ENCODE results near the gene KRT39. TPM values are rescaled to one million over a fixed set of nuclear protein-coding genes. Genes with fewer than 3 reads are reported as not detected.

Gene KRT39
- total RNA-seq, 1 experiment from 2014 or later: not detected

DNA sequence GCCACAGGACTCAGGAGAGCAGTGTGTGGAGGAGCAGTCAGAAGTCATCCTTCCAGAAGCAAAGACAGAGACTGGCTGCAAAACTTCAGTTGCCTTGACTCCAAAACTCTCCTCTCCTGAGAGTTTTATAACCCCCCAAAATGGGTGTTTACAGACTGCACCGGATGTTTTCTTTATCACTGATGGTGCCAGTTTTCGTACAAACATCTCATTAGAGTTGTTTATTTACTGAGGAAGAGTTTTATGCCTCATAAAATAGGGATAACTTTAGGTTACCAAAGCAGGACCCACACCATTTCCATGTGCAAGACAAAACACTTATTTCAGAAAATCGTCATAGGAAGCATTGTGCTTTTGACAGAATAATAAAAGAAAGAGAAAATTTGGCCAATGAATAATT lies 17.5 kb upstream of the KRT39 start, which contains the start of gene KRT40:
Gene KRT40, minus strand, starts transcription at position 101 of the 400 bp plus-strand sequence. Its CDS starts 53 bp downstream, at position 48.
- DNase-seq (ENCODE audit: low spot score): no peak
- in situ Hi-C loops (cut with HindIII; ENCODE audit: low sequenced_read_pairs): no loop called here

DNA sequence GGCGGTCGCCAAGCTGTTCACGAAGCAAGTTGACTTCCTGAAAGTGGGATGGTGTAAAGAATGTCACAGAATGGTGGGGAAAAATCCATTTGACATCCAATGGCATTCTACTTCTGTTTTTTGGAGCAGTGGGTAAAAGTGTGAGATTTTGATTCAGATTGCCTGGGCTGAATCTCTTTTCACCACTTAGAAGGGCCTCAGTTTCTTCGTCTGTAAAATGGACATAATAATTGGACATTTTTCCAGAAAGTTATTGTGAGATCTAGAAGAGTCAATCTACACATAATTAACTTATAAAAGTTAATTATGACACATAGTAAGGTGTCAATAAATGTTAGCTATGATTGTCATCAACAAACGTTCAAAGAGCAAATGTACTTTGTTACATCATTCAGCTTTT lies 14.4 kb upstream of the KRT39 start:
- DNase-seq (ENCODE audit: low spot score): no peak
- in situ Hi-C loops (cut with HindIII; ENCODE audit: low sequenced_read_pairs): no loop called here

DNA sequence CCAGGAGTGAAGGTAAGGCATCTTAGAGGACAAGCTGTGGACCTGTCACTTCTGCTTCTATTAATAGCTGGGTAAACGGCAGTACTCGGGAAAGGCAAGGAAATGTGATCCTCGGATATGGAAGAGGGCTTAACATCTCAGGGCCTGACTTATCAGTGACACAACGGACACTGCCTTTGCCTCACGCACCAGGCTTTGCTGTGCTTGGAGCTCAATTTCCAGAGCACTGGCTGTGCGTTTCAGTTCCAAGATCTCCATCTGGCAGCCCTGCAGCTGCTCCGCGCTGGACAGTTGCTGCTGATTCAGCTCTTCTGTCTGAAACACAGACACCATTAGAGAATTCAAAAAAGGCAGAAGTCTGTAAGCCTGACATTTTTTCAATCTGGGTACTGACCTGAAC lies 13.8 kb upstream of the KRT39 start:
- in situ Hi-C loops (cut with HindIII; ENCODE audit: low sequenced_read_pairs): no loop called here
- peak; percentile 40 for DNase-seq (ENCODE audit: low spot score)

DNA sequence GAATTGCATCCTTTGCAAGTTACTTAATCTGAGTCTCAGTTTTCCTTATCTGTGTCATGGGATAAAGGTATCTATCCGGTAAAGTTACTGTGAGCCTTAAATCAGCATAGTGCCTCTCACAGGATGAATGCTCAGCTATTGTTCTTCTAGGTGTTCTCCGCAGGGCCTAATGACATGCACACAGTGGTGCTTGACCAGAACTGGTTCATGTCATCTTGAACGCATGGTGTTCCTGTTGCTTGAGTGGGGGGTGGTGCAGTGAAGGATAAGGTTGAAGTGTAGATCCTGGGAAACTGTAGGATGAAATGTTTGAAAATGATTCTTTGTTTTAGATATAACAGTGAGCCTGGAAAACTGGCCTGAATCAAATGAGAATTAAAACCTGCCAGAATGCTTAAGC lies 13.4 kb upstream of the KRT39 start:
- in situ Hi-C loops (cut with HindIII; ENCODE audit: low sequenced_read_pairs): no loop called here
- no peak for DNase-seq (ENCODE audit: low spot score)

DNA sequence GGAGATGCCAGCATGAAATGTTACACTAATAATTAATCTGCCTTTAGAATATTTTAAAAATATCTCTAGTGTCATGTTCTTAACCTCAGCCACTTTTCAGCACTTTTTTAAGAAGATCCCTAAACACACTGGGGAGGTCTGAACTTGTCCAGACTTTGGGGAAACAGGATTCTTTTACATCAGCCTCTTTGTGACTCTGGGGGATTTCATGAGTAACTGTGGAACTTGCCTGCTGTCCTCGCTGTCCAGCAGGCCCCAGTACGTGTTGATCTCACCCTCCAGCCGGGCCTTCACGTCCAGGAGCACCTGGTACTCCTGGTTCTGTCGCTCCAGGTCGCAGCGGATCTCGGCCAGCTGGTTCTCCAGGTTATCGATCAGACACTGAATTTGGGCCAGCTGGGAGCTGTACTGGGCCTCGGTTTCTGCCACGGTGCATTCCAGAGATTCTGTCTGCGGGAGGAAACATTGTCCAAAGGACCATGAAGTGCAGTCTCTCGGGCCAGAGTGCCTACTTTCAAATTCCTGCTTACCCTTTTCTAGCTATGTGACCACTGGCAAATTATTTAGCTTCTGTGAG lies 11.9 kb upstream of the KRT39 start:
- in situ Hi-C loops (cut with HindIII; ENCODE audit: low sequenced_read_pairs): no loop called here
- DNase-seq (ENCODE audit: low spot score): no peak

DNA sequence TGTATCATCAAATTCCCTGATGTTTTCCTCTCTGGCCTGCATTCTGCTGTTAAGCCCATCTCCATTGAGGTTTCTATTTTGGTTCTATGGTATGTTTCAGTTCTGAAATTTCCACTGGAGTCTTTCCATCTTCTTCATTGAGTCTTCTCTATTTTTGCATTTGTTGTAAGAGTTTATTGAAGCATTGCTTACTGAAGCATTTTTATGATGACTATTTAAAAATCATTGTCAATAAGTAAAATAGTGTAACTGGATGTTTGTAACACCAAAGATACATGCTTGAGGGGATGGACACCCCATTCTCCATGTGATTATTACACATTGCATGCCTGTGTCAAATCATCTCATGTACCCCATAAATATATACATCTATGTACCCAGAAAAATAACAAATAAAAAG lies 8.8 kb upstream of the KRT39 start:
- no peak for DNase-seq (ENCODE audit: low spot score)
- in situ Hi-C loops (cut with HindIII; ENCODE audit: low sequenced_read_pairs): no loop called here

DNA sequence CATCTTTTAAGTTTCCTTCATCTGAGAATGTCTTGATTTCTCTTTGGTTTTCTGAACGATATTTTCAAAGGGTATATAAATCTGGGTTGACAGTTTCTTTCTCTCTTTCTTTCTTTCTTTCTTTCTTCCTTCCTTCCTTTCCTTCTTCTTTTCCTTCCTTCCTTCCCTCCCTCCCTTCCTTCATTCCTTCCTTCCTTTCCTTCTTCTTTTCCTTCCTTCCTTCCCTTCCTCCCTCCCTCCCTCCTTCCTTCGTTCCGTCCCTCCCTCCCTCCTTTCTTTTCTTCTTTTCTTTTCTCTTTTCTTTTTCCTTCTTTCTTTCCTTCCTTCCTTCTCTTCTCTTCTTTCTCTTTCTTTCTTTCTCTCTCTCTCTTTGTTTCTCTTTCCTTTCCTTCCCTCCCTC lies 7.6 kb upstream of the KRT39 start:
- DNase-seq (ENCODE audit: low spot score): no peak
- in situ Hi-C loops (cut with HindIII; ENCODE audit: low sequenced_read_pairs): no loop called here

DNA sequence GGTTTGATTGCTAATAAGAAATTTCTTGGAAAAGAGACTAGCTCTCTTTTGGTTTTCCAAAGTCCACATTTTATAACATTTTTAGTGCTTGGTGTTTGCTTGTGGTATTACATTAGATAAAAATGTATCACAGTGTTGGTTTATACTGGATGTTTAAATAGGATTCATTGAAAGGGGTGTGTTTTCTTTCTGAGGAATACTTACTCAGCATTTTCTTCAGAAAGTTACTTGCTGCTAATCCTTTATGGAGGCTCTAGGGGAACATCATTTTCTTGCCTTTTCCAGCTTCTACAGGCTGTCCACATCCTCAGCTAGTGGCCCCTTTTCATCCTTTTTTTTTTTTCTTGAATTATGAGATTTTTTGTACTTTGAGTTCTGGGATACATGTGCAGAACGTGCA lies 834 bp upstream of the KRT39 start:
- in situ Hi-C loops (cut with HindIII; ENCODE audit: low sequenced_read_pairs): no loop called here
- DNase-seq (ENCODE audit: low spot score): no peak

DNA sequence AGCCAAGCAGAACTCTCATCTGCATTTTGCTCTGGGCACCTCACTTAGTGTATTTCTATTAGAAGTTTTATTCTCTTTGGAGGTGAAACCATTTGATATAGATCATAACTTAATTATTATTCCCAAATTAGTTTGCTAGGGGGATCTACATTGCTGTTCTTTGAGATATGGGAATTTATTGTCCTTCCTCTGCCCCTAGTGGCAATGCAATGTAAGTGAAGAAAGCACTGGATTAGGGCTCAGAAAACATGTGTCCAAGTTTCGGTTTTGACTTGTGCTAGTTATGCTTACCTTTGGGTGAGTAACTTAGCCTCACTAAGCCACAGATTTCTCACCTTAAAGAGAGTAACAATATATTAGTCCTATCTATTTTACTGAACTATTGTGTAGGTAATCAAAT lies 2.9 kb downstream of the KRT39 start:
- no peak for DNase-seq (ENCODE audit: low spot score)
- in situ Hi-C loops (cut with HindIII; ENCODE audit: low sequenced_read_pairs): no loop called here

DNA sequence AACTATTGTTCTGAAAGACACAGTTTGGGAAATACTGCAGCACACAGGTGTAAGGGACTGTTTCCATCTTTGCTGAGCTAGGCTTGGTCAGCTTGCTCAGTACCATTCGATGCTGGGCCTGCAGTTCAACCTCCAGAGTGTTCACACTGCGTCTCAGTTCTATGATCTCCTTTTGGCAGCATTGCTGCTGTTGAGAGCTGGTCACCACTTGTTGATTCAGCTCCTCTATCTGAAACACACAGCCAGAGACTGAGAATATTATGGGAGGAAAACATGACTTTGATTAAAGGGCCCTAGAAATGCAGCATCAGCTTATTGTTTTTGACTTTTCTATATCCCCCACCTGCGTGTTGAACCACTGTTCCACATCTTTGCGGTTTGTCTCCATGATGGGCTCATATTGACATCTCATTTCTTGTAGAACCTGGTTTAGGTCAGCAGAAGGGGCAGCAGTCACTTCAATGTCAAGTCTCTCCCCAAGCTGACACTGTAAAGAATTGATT lies 4.6 kb downstream of the KRT39 start:
- in situ Hi-C loops (cut with HindIII; ENCODE audit: low sequenced_read_pairs): no loop called here
- DNase-seq (ENCODE audit: low spot score): no peak

DNA sequence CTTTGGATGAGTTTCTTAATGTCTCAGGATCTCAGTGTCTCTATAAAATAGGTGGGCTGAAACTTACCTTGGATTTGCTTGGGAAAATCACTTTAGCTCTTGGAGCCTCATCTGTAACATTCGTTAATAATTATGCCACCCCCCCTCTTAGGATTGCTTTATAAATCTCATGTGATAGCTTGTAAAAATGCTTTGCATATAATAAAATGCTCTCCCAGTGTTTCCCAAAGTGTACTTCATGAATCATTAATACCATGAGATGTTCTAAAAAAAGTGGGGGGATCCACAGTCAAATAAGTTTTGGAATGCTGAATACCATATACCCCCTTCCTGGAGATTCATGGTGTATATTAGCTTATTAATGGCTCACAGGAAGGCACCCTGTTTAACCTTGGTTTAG lies 5.2 kb downstream of the KRT39 start:
- in situ Hi-C loops (cut with HindIII; ENCODE audit: low sequenced_read_pairs): no loop called here
- no peak for DNase-seq (ENCODE audit: low spot score)

DNA sequence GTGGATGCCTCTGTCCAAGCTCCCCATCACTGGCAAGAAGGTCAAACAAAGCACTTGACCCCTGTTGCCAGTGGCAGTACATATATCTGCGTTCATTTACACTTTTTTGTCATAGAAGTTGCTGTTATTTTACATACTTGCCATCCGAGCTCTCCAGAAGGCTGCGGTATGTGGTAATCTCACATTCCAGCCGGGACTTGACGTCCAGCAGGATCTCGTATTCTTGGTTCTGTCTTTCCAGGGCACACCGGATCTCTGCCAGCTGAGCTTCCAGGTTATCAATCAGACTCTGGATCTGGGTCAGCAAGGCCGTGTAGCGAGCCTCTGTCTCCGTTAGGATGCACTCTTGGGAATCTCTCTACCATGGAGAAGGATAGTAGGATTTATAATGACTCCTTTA lies 6.6 kb downstream of the KRT39 start:
- DNase-seq (ENCODE audit: low spot score): no peak
- in situ Hi-C loops (cut with HindIII; ENCODE audit: low sequenced_read_pairs): no loop called here

DNA sequence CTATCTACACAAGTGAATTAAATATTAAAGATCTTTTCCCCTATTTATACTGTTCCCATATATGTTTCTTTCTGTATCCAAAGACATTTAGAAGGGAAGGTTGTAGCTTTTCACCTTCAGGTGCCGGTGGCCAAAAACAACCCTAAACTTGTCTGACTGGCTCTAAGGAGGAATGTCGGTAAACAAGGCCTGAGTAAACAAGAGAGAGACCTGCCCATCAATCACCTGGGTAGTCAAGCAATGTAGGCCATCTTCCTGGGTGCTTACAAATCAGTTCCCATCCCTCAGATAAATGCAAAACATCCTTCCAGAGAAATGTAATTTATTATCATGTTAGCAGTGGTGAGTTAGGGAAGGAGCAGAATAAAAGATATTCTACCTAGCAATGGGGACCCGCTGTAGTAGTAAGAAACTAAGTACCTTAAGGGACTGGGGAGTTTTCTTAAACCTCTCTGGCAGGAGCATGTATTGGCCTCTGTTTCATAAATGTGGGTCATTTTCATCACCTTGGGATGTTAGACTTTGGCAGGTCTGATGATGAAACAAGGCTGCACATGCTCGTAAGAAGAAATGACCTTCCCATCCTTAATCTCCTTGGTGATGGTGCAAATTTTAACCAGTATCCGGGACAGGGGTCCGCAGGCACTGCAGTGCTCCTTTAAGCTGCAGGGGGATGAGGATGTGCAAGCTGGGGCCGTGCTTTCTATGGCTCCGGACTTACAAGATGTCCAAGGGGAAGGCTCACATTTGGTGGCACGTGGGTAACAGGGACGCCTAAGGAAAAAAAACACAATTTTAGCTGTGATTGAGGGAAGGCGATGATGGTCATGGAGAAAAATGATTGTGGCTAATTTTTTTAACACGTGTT lies 8.4 kb downstream of the KRT39 start:
- in situ Hi-C loops (cut with HindIII; ENCODE audit: low sequenced_read_pairs): no loop called here
- no peak for DNase-seq (ENCODE audit: low spot score)

DNA sequence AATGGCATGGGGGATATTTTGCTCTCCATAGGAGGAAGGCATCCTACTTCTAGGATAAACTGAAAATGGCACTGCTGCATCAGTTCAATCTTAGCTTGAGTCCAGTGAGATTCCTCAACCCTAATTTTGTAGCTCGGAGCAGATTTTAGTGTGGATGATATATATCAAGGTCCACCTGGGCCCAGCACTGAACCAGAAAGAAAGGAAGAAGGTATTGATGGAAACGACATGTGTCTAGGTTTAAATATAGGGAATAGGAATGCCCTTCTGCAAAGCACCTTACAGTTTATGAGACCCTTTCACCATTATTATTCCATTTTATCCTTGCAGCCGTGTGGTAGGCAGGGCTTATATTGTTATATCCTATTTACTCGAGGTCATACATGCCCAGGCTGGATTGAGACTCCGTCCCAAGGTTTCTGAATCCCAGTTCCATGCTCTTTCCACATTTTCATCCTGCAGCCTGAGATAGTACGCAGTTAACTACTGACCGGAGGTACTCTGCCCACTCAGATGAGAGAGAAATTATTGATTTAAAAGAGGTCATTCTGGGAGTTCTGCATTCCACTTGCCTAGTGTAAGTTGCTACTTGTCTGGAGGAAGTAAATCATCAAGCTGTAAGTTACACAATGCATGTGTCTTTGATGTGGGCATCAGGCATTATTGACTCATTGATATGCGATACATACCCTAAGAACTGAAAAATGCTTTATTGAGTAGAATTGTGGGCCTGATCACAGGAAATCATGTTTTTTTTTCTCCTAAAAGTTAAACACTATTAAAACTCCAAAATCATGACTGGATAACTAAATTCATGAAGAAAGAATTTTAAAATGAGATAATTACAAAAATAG lies 10.1 kb downstream of the KRT39 start:
- in situ Hi-C loops (cut with HindIII; ENCODE audit: low sequenced_read_pairs): no loop called here
- DNase-seq (ENCODE audit: low spot score): no peak

DNA sequence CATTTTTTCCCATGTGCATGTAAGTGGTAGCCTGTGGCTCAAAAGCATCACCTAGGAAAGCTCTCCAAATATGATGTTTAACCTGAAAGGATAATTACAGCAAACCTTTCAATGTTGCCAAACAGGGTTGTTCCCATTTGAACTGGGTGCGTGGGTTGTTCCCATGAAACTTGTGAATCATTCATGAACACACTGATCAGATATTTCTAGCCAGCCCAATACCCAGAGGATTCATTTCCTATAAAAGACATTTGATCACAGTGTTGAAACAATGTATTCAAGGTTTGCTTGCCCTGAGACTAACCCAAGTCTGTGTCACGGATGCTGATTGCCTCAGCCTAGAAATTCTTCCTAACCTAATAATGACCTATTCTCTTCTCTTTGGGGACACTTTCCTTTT lies 12.9 kb downstream of the KRT39 start:
- DNase-seq (ENCODE audit: low spot score): no peak
- in situ Hi-C loops (cut with HindIII; ENCODE audit: low sequenced_read_pairs): no loop called here

DNA sequence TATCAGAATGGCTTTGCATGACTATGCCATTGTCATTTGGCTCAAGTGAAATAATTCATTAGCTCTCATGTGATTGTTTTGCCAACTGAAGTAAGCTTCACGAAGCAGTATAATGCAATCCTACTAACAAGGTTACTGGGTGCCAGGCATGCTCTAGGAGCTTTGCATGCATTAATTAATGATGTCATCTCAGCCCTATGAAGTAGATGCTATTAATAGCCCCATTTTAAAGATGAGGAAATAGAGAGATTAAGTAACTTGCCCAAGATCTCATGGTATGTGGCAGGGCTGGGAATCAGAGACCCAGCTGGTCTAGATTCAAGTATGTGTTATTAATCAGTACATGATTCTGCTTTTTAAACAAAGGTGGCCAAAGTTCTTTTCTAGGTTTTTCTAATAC lies 14.1 kb downstream of the KRT39 start:
- no peak for DNase-seq (ENCODE audit: low spot score)
- in situ Hi-C loops (cut with HindIII; ENCODE audit: low sequenced_read_pairs): no loop called here

DNA sequence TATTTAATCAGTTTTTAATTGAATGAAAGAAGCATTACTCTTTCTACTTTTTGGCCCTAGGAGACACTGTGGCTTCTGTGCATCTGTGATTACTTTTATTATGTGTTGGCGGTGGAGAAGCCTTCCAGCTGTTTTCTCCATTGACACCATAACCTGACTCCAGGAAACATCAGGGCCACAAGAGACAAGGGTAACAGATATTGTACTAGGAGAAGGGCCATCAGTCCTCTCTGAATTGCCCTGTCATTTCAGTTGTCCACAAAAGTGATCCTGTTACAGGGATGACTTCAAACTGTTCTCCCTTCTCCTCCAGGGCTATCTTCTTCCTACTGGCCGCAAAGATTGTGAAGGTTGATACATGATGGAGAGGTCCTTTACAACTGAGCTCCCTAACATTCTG lies 14.6 kb downstream of the KRT39 start:
- DNase-seq (ENCODE audit: low spot score): no peak
- in situ Hi-C loops (cut with HindIII; ENCODE audit: low sequenced_read_pairs): no loop called here

DNA sequence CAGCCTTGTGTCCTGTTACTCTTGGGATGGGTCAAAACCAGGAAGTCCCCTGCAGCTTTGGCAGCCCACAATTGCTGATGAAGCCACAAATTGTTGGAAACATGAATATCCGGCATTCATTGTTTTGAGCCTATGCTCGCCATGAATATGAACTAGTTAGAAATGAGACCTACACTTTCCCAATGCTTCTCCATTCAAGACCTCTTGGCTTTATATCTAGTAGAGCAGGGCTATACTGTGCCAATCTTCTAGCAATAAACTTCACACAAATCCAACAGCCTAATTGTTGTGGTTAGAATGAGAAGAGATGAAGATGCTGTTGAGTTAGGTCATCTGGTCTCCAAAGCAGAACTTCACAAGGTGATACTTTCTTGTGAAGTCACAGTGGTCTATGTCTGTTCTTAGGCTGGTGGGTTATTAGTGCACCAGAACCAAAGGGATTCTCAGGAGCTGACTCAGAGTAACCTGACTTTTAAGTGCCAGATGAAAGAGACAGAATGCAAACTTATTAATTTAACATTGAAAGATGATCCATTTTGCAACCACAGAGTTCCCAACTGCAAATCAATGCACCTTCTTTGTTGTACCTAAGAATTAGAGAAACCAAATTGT lies 15.6 kb downstream of the KRT39 start:
- in situ Hi-C loops (cut with HindIII; ENCODE audit: low sequenced_read_pairs): no loop called here
- no peak for DNase-seq (ENCODE audit: low spot score)

DNA sequence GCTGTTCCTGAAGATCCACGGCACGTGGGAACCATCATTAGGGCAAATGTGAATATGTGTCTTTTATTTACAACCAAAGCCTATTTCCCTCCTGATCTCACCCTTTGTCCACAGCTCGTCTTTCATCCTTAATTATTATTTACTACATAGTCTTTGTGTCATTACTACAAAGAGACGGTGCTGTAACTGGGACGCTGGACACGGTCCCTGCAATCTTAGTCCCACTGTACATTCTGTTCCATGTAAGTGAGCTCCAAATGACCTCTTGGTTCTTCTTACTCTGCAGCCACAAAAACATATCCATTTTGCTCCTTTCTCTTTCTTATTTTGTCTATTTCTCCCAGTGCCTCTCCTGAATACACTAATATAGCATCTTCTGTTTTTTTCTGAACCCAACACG lies 16.6 kb downstream of the KRT39 start:
- DNase-seq (ENCODE audit: low spot score): no peak
- in situ Hi-C loops (cut with HindIII; ENCODE audit: low sequenced_read_pairs): no loop called here

DNA sequence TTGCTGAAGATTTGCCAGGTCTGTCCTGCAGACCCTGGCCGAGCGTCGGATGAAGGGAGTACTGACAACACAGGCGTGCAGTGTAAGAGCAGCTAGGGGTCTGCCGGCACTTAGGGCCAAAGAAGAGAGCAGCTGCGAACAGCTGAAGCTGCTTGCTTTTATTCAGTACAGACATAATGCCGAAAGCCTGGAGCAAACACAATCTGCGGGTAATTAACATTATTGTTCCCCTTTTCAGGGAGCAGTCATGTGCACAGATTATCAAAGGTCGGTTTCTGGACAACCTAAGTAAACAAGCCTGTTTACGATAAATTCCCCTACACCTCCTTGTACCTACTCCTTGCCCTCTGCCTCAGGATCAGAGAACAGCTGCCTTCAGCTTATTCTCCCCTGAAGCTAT lies 17.3 kb downstream of the KRT39 start:
- DNase-seq (ENCODE audit: low spot score): no peak
- in situ Hi-C loops (cut with HindIII; ENCODE audit: low sequenced_read_pairs): no loop called here
